Caco-2 (cell line): Measurements from ENCODE around the gene PTPRO. TPM values are rescaled to one million over a fixed set of nuclear protein-coding genes. Genes with fewer than 3 reads are reported as not detected.

Source experiments
- BruUV-seq: library from RNA; stranded (reverse); fragments of 400-500 nt; replicated peaks from 2 replicates; lab custom pipeline; 2021; lab: Mats Ljungman, UMichigan
- CTCF ChIA-PET: fragments of 300-600 bp; sonication (Branson Sonifier 250); formaldehyde crosslinking; loops from one replicate; lab custom pipeline; 2022; ENCODE audit warnings: antibody characterized with exemption; lab: Charles Lee
- POLR2A ChIA-PET: fragments of 300-600 bp; sonication (Branson Sonifier 250); formaldehyde crosslinking; loops from one replicate; lab custom pipeline; 2022; ENCODE audit warnings: antibody characterized with exemption; lab: Charles Lee
- DNase-seq, 2 experiments: peaks; one replicate each; pipeline versions ENCODE4 v3.0.0 to v3.0.0-alpha.2; 2020 to 2022
- H3K27me3 ChIP-seq: replicated peaks from 2 replicates; pipeline ENCODE4 v1.6.0; 2011; ENCODE audit warnings: low read length; ENCODE audit not compliant: control insufficient read depth, insufficient read depth
- H3K36me3 ChIP-seq: 2 replicates; pipeline ENCODE4 v1.5.1; 2011; ENCODE audit warnings: low read length; ENCODE audit not compliant: control insufficient read depth, insufficient read depth
- H3K4me1 ChIP-seq: fragments of 250-450 bp; sonication (Bioruptor Pico); 2 replicates; pipeline ENCODE4 v1.5.1; 2020; ENCODE audit warnings: mild to moderate bottlenecking
- H3K4me3 ChIP-seq: 2 replicates; pipeline ENCODE4 v1.5.1; 2011; ENCODE audit warnings: low read depth, mild to moderate bottlenecking, control low read depth, low read length
- H3K9me3 ChIP-seq: fragments of 250-450 bp; sonication (Bioruptor Pico); 2 replicates; pipeline ENCODE4 v1.5.1; 2020; ENCODE audit warnings: mild to moderate bottlenecking, moderate library complexity
- H3K27ac Mint-ChIP-seq: one replicate; pipeline ENCODE4 v1.8.0; 2022; ENCODE audit warnings: mixed read lengths; ENCODE audit not compliant: unreplicated experiment
- H3K27me3 Mint-ChIP-seq: one replicate; pipeline ENCODE4 v1.8.0; 2022; ENCODE audit warnings: mixed read lengths; ENCODE audit not compliant: insufficient read depth, unreplicated experiment
- H3K36me3 Mint-ChIP-seq: one replicate; pipeline ENCODE4 v1.8.0; 2022; ENCODE audit warnings: mild to moderate bottlenecking, mixed read lengths; ENCODE audit not compliant: insufficient read depth, unreplicated experiment
- H3K4me1 Mint-ChIP-seq: one replicate; pipeline ENCODE4 v1.8.0; 2022; ENCODE audit warnings: low read depth, mixed read lengths; ENCODE audit not compliant: unreplicated experiment
- H3K4me3 Mint-ChIP-seq: one replicate; pipeline ENCODE4 v1.8.0; 2022; ENCODE audit warnings: mild to moderate bottlenecking, moderate library complexity, mixed read lengths; ENCODE audit not compliant: unreplicated experiment
- H3K9me3 Mint-ChIP-seq: one replicate; pipeline ENCODE4 v1.8.0; 2022; ENCODE audit warnings: mixed read lengths; ENCODE audit not compliant: unreplicated experiment
- CTCF ChIP-seq, 2 experiments: fragments of 200-600 bp in 1 of 2; IDR thresholded peaks; 1 replicate in 1 of 2; 2 replicates in 1 of 2; pipeline versions ENCODE4 v1.5.1 to v1.8.0; 2011 to 2022; ENCODE audit warnings: antibody characterized with exemption in 1 of 2, control low read depth in 1 of 2, inconsistent platforms in 1 of 2, low read depth in 1 of 2, low read length in 1 of 2, mild to moderate bottlenecking in 1 of 2, moderate library complexity in 1 of 2; ENCODE audit not compliant: insufficient read depth in 1 of 2, severe bottlenecking in 1 of 2, unreplicated experiment in 1 of 2
- intact Hi-C: fragments of 100-400 bp; cut with micrococcal nuclease; formaldehyde crosslinking; loops from one replicate; pipeline ENCODE4 v1.10.0; 2022; ENCODE audit not compliant: unreplicated experiment
- total RNA-seq: library from RNA; stranded (reverse); gene quantifications from 2 replicates; pipeline ENCODE4 v1.2.3, GENCODE V29; 2022

PTPRO gene
- total RNA-seq, 1 experiment from 2014 or later: not detected

GRCh38 chr12:15556411-15557102, 234.2 kb downstream of the PTPRO start:
- CTCF ChIA-PET: interaction anchor here (0.6 kb wide), 1 partner anchor 300 kb away, joined by 3 read pairs; no protein-coding TSS in a partner anchor
- no peaks in the 10 kb centered on the region for H3K4me1 ChIP-seq
- intact Hi-C loops: no loop called here
- H3K9me3 Mint-ChIP-seq: no peaks in the 10 kb centered on the region
- H3K27ac Mint-ChIP-seq: no peak overlapping the region
- no peaks in the 10 kb centered on the region for H3K9me3 ChIP-seq
- DNase-seq: no peak
- H3K27me3 Mint-ChIP-seq: peaks cover 14% of the 10 kb centered on the region
- no TSS peak for BruUV-seq
- H3K4me3 ChIP-seq: no peak overlapping the region
- H3K27me3 ChIP-seq: no peaks in the 10 kb centered on the region; the same call in 1 of the 2 replicates
- H3K4me3 Mint-ChIP-seq: no peak overlapping the region
- no peaks in the 10 kb centered on the region for H3K36me3 Mint-ChIP-seq
- no peaks in the 10 kb centered on the region for H3K36me3 ChIP-seq
- TF ChIP-seq CTCF (IDR thresholded peaks at IDR 0.05; ENCODE audit: insufficient read depth in 1 of 2, low read depth in 1 of 2, low read length in 1 of 2, severe bottlenecking in 1 of 2, unreplicated experiment in 1 of 2): no peak
- POLR2A ChIA-PET: no interaction called here
- H3K4me1 Mint-ChIP-seq: no peaks in the 10 kb centered on the region

- Mint-ChIP-seq H3K36me3 (no peaks in the 10 kb centered on the region), H3K4me1 (no peaks in the 10 kb centered on the region), H3K27ac (no peak overlapping the region), H3K9me3 (no peaks in the 10 kb centered on the region), H3K27me3 (peaks cover 17% of the 10 kb centered on the region), H3K4me3 (no peak overlapping the region)
- TF ChIP-seq CTCF (IDR thresholded peaks at IDR 0.05; ENCODE audit: insufficient read depth in 1 of 2, low read depth in 1 of 2, low read length in 1 of 2, severe bottlenecking in 1 of 2, unreplicated experiment in 1 of 2): no peak
- no TSS peak for BruUV-seq
- Histone ChIP-seq H3K27me3 (no peaks in the 10 kb centered on the region), H3K4me3 (no peak overlapping the region), H3K36me3 (no peaks in the 10 kb centered on the region), H3K4me1 (no peaks in the 10 kb centered on the region), H3K9me3 (no peaks in the 10 kb centered on the region)
- ChIA-PET CTCF (no interaction called here), POLR2A (no interaction called here)
- intact Hi-C loops: no loop called here
- DNase-seq: no peak
These were observed 236.7 kb downstream of the PTPRO start for GRCh38 chr12:15558915-15559528.

- no TSS peak for BruUV-seq
- POLR2A ChIA-PET: no interaction called here
These were observed 239.1 kb downstream of the PTPRO start for GRCh38 chr12:15561396-15561795.

More at GRCh38 chr12:15561396-15561795, 239.1 kb downstream of the PTPRO start:
- Mint-ChIP-seq H3K36me3 (no peaks in the 10 kb centered on the region), H3K4me3 (no peak overlapping the region), H3K27me3 (peaks cover 16% of the 10 kb centered on the region), H3K27ac (no peak overlapping the region), H3K9me3 (no peaks in the 10 kb centered on the region), H3K4me1 (no peaks in the 10 kb centered on the region)
- H3K27me3 ChIP-seq: no peaks in the 10 kb centered on the region
- H3K4me1 ChIP-seq: no peaks in the 10 kb centered on the region
- CTCF ChIA-PET: no interaction called here
- no peaks in the 10 kb centered on the region for H3K36me3 ChIP-seq
- H3K9me3 ChIP-seq: no peaks in the 10 kb centered on the region
- DNase-seq: no peak
- no peak for TF ChIP-seq CTCF (IDR thresholded peaks at IDR 0.05; ENCODE audit: insufficient read depth in 1 of 2, low read depth in 1 of 2, low read length in 1 of 2, severe bottlenecking in 1 of 2, unreplicated experiment in 1 of 2)
- intact Hi-C loops: no loop called here
- H3K4me3 ChIP-seq: no peak overlapping the region
